ENCODE results near the gene LARP4.

Gene LARP4

GRCh38 chr12:50523772-50524171 is 123.1 kb downstream of the LARP4 start:
- H3K4me2 ChIP-seq (ENCODE audit: low read depth, low read length, poor library complexity, severe bottlenecking): no peak overlapping the region
- H2AFZ ChIP-seq (ENCODE audit: low read depth, low read length, severe bottlenecking): no peak overlapping the region
- peaks cover 8% of the 10 kb centered on the region; the same call in 1 of the 2 replicates for H3F3A ChIP-seq (ENCODE audit: insufficient read depth)
- no peaks in the 10 kb centered on the region; the same call in 1 of the 2 replicates for H4K20me1 ChIP-seq (ENCODE audit: low read depth, low read length)
- no peaks in the 10 kb centered on the region for H3K9me2 ChIP-seq (replicated peaks; ENCODE audit: insufficient read depth, low read length)
- H3K79me2 ChIP-seq (ENCODE audit: insufficient read depth, low read length): peaks cover 34% of the 10 kb centered on the region
- no peaks in the 10 kb centered on the region for H3K27me3 ChIP-seq (ENCODE audit: low read length)
- H3K27ac ChIP-seq (ENCODE audit: low read depth, low read length): no peak overlapping the region
- no peaks in the 10 kb centered on the region for H3K36me3 ChIP-seq (ENCODE audit: low read length)
- H3K9ac ChIP-seq (ENCODE audit: low read length): no peak overlapping the region
- H3K4me3 ChIP-seq (ENCODE audit: insufficient read depth, low read length, poor library complexity, severe bottlenecking): no peak overlapping the region
- TF ChIP-seq, protein P1, sequence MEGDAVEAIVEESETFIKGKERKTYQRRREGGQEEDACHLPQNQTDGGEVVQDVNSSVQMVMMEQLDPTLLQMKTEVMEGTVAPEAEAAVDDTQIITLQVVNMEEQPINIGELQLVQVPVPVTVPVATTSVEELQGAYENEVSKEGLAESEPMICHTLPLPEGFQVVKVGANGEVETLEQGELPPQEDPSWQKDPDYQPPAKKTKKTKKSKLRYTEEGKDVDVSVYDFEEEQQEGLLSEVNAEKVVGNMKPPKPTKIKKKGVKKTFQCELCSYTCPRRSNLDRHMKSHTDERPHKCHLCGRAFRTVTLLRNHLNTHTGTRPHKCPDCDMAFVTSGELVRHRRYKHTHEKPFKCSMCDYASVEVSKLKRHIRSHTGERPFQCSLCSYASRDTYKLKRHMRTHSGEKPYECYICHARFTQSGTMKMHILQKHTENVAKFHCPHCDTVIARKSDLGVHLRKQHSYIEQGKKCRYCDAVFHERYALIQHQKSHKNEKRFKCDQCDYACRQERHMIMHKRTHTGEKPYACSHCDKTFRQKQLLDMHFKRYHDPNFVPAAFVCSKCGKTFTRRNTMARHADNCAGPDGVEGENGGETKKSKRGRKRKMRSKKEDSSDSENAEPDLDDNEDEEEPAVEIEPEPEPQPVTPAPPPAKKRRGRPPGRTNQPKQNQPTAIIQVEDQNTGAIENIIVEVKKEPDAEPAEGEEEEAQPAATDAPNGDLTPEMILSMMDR (IDR thresholded peaks at IDR 0.05; ENCODE audit: insufficient read depth, low read length, poor library complexity, severe bottlenecking): no peak
- no peak for TF ChIP-seq EZH2phosphoT487 (conservative IDR thresholded peaks at IDR 0.05; ENCODE audit: low read length)
- no peaks in the 10 kb centered on the region for H3K9me3 ChIP-seq (ENCODE audit: insufficient read depth, low read length)

DNA sequence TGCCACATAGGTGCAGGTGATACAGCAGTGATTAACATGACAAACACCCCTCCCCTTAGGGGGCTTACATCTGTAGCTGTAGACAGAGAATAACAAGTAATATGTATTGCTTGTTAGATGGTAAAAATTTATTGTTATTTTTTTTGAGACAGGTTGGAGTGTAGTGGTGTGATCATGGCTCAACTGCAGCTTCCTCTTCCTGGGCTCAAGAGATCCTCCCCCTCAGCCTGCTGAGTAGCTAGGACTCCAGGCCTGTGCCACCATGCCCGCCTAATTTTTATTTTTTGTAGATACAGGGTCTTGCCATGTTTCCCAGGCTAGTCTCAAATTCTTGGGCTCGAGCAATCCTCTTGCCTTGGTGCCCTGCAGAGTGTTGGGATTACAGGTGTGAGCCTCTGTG is 123.9 kb downstream of the LARP4 start:
- Histone ChIP-seq H3K36me3 (ENCODE audit: low read length) (no peaks in the 10 kb centered on the region), H3K4me2 (ENCODE audit: low read depth, low read length, poor library complexity, severe bottlenecking) (no peak overlapping the region), H3K9ac (ENCODE audit: low read length) (no peak overlapping the region), H3K9me3 (ENCODE audit: insufficient read depth, low read length) (no peaks in the 10 kb centered on the region), H3K9me2 (replicated peaks; ENCODE audit: insufficient read depth, low read length) (no peaks in the 10 kb centered on the region), H3K79me2 (ENCODE audit: insufficient read depth, low read length) (peaks cover 27% of the 10 kb centered on the region; the same call in 1 of the 2 replicates), H3F3A (ENCODE audit: insufficient read depth) (peaks cover 8% of the 10 kb centered on the region; the same call in 1 of the 2 replicates), H3K27ac (ENCODE audit: low read depth, low read length) (no peak overlapping the region), H2AFZ (ENCODE audit: low read depth, low read length, severe bottlenecking) (no peak overlapping the region), H3K4me3 (ENCODE audit: insufficient read depth, low read length, poor library complexity, severe bottlenecking) (no peak overlapping the region), H3K27me3 (ENCODE audit: low read length) (no peaks in the 10 kb centered on the region), H4K20me1 (ENCODE audit: low read depth, low read length) (no peaks in the 10 kb centered on the region; the same call in 1 of the 2 replicates)
- TF ChIP-seq EZH2phosphoT487 (conservative IDR thresholded peaks at IDR 0.05; ENCODE audit: low read length): no peak
- TF ChIP-seq, protein P1 (IDR thresholded peaks at IDR 0.05; ENCODE audit: insufficient read depth, low read length, poor library complexity, severe bottlenecking): no peak

DNA sequence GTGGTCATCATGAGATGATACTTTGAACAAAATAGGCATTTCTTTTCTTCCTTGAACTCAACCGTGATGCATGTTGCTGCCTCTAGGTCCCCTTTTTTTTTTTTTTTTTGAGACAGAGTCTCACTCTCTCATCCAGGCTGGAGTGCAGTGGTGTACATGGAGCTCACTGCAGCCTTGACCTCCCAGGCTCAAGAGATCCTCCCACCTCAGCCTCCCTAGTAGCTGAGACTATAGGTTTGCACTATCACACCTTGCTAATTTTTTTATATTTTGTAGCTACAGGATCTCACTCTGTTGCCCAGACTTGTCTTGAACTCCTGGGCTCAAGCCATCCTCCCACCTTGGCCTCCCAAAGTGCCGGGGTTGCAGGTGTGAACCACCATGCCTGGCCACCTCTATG is 124.7 kb downstream of the LARP4 start:
- TF ChIP-seq, protein P1 (IDR thresholded peaks at IDR 0.05; ENCODE audit: insufficient read depth, low read length, poor library complexity, severe bottlenecking): no peak
- TF ChIP-seq EZH2phosphoT487 (conservative IDR thresholded peaks at IDR 0.05; ENCODE audit: low read length): no peak
- no peak overlapping the region for H3K4me3 ChIP-seq (ENCODE audit: insufficient read depth, low read length, poor library complexity, severe bottlenecking)
- no peak overlapping the region for H2AFZ ChIP-seq (ENCODE audit: low read depth, low read length, severe bottlenecking)
- H4K20me1 ChIP-seq (ENCODE audit: low read depth, low read length): no peaks in the 10 kb centered on the region
- no peak overlapping the region for H3K4me2 ChIP-seq (ENCODE audit: low read depth, low read length, poor library complexity, severe bottlenecking)
- no peak overlapping the region for H3K9ac ChIP-seq (ENCODE audit: low read length)
- H3K79me2 ChIP-seq (ENCODE audit: insufficient read depth, low read length): peaks cover 19% of the 10 kb centered on the region; the same call in 1 of the 2 replicates
- no peaks in the 10 kb centered on the region for H3K9me2 ChIP-seq (replicated peaks; ENCODE audit: insufficient read depth, low read length)
- no peak overlapping the region for H3K27ac ChIP-seq (ENCODE audit: low read depth, low read length)
- H3F3A ChIP-seq (ENCODE audit: insufficient read depth): peaks cover 4% of the 10 kb centered on the region; the same call in 1 of the 2 replicates
- no peaks in the 10 kb centered on the region for H3K36me3 ChIP-seq (ENCODE audit: low read length)
- no peaks in the 10 kb centered on the region for H3K27me3 ChIP-seq (ENCODE audit: low read length)
- no peaks in the 10 kb centered on the region for H3K9me3 ChIP-seq (ENCODE audit: insufficient read depth, low read length)

Data from SU-DHL-6 (cell line).